HG02973 (cell line): Measurements from ENCODE around the gene CXXC5.

Experiments used
- ATAC-seq: cut with Tn5 transposase; IDR thresholded peaks from one replicate; pipeline ENCODE4 v1.9.1; 2021; ENCODE audit warnings: moderate library complexity; ENCODE audit not compliant: unreplicated experiment

Gene CXXC5

GRCh38 chr5:139664086-139664693, 16.0 kb downstream of the CXXC5 start:
- ATAC-seq = peak; percentile 39

- ATAC-seq = no peak
Observed at GRCh38 chr5:139664727-139665351, 16.7 kb downstream of the CXXC5 start.

GRCh38 chr5:139665626-139666025, 17.5 kb downstream of the CXXC5 start:
- ATAC-seq = no peak

GRCh38 chr5:139666551-139666950, 18.4 kb downstream of the CXXC5 start:
- ATAC-seq = no peak

GRCh38 chr5:139667001-139667729, 19.0 kb downstream of the CXXC5 start:
- ATAC-seq = no peak

- no peak for ATAC-seq
Observed at GRCh38 chr5:139667730-139668063, 19.5 kb downstream of the CXXC5 start.

- ATAC-seq = no peak
Observed at GRCh38 chr5:139668064-139668880, 20.1 kb downstream of the CXXC5 start.

- ATAC-seq = no peak
Observed at GRCh38 chr5:139668924-139669661, 20.9 kb downstream of the CXXC5 start.

- ATAC-seq = peak; percentile 12
Observed at GRCh38 chr5:139669662-139670368, 21.7 kb downstream of the CXXC5 start.

GRCh38 chr5:139670369-139671095, 22.4 kb downstream of the CXXC5 start:
- ATAC-seq = peak; percentile 36

- ATAC-seq = no peak
Observed at GRCh38 chr5:139671096-139671841, 23.1 kb downstream of the CXXC5 start.

- ATAC-seq = no peak
Observed at GRCh38 chr5:139675213-139675612, 27.1 kb downstream of the CXXC5 start.

- no peak for ATAC-seq
Observed at GRCh38 chr5:139675825-139676224, 27.7 kb downstream of the CXXC5 start.

GRCh38 chr5:139676406-139676805, 28.3 kb downstream of the CXXC5 start:
- no peak for ATAC-seq

- ATAC-seq = no peak
Observed at GRCh38 chr5:139676951-139677735, 29.0 kb downstream of the CXXC5 start.

- no peak for ATAC-seq
Observed at GRCh38 chr5:139677736-139678613, 29.8 kb downstream of the CXXC5 start.
